ENCODE data around the gene TNK2. TPM values are rescaled to one million over a fixed set of nuclear protein-coding genes. Genes with fewer than 3 reads are reported as not detected.

Gene TNK2
- total and polyA plus RNA-seq, 2 of the 8 experiments (the other 6 are each of a cell fraction or from before 2014, with no cell fraction given), result 10.4 to 33.9 TPM

DNA sequence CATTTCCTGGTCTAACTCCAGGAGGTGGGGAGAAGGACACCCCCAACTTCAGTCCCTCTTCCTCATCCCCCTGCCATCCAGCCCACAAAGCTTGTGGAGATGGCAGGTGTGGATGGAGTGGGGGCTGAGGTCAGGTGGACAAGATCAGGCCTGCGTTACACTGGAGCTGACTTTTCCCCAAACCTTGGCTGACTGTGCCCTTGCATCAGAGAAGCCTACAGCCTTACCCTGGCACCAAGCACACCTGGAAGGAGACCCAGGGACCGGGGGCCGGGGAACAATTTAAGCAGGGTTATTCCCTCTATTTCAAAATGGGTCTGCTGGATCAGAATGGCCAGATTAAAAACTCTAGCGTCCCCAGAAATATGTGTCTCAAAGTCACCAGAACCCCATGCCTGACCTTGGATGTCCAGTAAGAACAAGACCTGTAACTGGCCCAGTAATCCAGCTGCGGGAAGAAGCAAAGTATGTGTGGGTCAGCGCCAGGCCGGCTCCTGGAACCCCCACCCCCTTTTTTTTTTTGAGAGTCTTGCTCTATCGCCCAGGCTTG lies 14.4 kb downstream of the TNK2 start (continued):
- TF ChIP-seq, protein P1, sequence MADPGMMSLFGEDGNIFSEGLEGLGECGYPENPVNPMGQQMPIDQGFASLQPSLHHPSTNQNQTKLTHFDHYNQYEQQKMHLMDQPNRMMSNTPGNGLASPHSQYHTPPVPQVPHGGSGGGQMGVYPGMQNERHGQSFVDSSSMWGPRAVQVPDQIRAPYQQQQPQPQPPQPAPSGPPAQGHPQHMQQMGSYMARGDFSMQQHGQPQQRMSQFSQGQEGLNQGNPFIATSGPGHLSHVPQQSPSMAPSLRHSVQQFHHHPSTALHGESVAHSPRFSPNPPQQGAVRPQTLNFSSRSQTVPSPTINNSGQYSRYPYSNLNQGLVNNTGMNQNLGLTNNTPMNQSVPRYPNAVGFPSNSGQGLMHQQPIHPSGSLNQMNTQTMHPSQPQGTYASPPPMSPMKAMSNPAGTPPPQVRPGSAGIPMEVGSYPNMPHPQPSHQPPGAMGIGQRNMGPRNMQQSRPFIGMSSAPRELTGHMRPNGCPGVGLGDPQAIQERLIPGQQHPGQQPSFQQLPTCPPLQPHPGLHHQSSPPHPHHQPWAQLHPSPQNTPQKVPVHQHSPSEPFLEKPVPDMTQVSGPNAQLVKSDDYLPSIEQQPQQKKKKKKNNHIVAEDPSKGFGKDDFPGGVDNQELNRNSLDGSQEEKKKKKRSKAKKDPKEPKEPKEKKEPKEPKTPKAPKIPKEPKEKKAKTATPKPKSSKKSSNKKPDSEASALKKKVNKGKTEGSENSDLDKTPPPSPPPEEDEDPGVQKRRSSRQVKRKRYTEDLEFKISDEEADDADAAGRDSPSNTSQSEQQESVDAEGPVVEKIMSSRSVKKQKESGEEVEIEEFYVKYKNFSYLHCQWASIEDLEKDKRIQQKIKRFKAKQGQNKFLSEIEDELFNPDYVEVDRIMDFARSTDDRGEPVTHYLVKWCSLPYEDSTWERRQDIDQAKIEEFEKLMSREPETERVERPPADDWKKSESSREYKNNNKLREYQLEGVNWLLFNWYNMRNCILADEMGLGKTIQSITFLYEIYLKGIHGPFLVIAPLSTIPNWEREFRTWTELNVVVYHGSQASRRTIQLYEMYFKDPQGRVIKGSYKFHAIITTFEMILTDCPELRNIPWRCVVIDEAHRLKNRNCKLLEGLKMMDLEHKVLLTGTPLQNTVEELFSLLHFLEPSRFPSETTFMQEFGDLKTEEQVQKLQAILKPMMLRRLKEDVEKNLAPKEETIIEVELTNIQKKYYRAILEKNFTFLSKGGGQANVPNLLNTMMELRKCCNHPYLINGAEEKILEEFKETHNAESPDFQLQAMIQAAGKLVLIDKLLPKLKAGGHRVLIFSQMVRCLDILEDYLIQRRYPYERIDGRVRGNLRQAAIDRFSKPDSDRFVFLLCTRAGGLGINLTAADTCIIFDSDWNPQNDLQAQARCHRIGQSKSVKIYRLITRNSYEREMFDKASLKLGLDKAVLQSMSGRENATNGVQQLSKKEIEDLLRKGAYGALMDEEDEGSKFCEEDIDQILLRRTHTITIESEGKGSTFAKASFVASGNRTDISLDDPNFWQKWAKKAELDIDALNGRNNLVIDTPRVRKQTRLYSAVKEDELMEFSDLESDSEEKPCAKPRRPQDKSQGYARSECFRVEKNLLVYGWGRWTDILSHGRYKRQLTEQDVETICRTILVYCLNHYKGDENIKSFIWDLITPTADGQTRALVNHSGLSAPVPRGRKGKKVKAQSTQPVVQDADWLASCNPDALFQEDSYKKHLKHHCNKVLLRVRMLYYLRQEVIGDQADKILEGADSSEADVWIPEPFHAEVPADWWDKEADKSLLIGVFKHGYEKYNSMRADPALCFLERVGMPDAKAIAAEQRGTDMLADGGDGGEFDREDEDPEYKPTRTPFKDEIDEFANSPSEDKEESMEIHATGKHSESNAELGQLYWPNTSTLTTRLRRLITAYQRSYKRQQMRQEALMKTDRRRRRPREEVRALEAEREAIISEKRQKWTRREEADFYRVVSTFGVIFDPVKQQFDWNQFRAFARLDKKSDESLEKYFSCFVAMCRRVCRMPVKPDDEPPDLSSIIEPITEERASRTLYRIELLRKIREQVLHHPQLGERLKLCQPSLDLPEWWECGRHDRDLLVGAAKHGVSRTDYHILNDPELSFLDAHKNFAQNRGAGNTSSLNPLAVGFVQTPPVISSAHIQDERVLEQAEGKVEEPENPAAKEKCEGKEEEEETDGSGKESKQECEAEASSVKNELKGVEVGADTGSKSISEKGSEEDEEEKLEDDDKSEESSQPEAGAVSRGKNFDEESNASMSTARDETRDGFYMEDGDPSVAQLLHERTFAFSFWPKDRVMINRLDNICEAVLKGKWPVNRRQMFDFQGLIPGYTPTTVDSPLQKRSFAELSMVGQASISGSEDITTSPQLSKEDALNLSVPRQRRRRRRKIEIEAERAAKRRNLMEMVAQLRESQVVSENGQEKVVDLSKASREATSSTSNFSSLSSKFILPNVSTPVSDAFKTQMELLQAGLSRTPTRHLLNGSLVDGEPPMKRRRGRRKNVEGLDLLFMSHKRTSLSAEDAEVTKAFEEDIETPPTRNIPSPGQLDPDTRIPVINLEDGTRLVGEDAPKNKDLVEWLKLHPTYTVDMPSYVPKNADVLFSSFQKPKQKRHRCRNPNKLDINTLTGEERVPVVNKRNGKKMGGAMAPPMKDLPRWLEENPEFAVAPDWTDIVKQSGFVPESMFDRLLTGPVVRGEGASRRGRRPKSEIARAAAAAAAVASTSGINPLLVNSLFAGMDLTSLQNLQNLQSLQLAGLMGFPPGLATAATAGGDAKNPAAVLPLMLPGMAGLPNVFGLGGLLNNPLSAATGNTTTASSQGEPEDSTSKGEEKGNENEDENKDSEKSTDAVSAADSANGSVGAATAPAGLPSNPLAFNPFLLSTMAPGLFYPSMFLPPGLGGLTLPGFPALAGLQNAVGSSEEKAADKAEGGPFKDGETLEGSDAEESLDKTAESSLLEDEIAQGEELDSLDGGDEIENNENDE (IDR thresholded peaks at IDR 0.05; ENCODE audit: insufficient replicate concordance, low read length), result no peak
- no peak for TF ChIP-seq CREB1 (IDR thresholded peaks at IDR 0.05)
- TF ChIP-seq POLR2AphosphoS5 (IDR thresholded peaks at IDR 0.05; ENCODE audit: low read depth, low read length), result no peak
- TF ChIP-seq, protein P2, sequence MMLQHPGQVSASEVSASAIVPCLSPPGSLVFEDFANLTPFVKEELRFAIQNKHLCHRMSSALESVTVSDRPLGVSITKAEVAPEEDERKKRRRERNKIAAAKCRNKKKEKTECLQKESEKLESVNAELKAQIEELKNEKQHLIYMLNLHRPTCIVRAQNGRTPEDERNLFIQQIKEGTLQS (IDR thresholded peaks at IDR 0.05; ENCODE audit: insufficient read depth, low read depth, low read length), result no peak
- no peak for TF ChIP-seq NRF1 (IDR thresholded peaks at IDR 0.05; ENCODE audit: low read depth, low read length)
- TF ChIP-seq BCL11A (IDR thresholded peaks at IDR 0.05; ENCODE audit: low read depth in 2 of 2, low read length in 2 of 2), result no peak
- TF ChIP-seq SIRT6 (IDR thresholded peaks at IDR 0.05; ENCODE audit: low read length), result no peak
- no peak for TF ChIP-seq SP1 (IDR thresholded peaks at IDR 0.05; ENCODE audit: low read depth, low read length)
- no peak for TF ChIP-seq HDAC2 (IDR thresholded peaks at IDR 0.05; ENCODE audit: borderline replicate concordance in 1 of 2, low read depth in 2 of 2, low read length in 2 of 2)
- TF ChIP-seq EZH2 (IDR thresholded peaks at IDR 0.05; ENCODE audit: low read depth, low read length, severe bottlenecking), result no peak
- TF ChIP-seq CTBP2 (IDR thresholded peaks at IDR 0.05; ENCODE audit: borderline replicate concordance, insufficient read depth, insufficient read length, low read length), result no peak
